A673 (cell line): ENCODE measurements around the gene TBC1D8B. TPM values are rescaled to one million over a fixed set of nuclear protein-coding genes. Genes with fewer than 3 reads are reported as not detected.
A peak's percentile ranks its signal among the peaks of the same experiment; 100 is the strongest.
"Not testable (repeated sequence)": the region's sequence is repeated elsewhere in the genome, so short reads cannot be mapped to it uniquely, and the experiment has no call there.

ENCODE experiments used
- BruUV-seq: library from RNA; stranded (reverse); fragments of 400-500 nt; replicated peaks from 2 replicates; lab custom pipeline; 2021; lab: Mats Ljungman, UMichigan
- CTCF ChIA-PET: fragments of 300-600 bp; sonication (Branson Sonifier 250); formaldehyde crosslinking; loops from one replicate; lab custom pipeline; 2022; ENCODE audit warnings: antibody characterized with exemption; lab: Charles Lee
- POLR2A ChIA-PET: fragments of 300-600 bp; sonication (Branson Sonifier 250); formaldehyde crosslinking; loops from one replicate; lab custom pipeline; 2022; ENCODE audit warnings: antibody characterized with exemption; ENCODE audit not compliant: low non-redundant PET; lab: Charles Lee
- DNase-seq: peaks from one replicate; pipeline ENCODE4 v3.0.0-alpha.2; 2015; ENCODE audit warnings: low spot score
- H3K27ac ChIP-seq: fragments of 200-600 bp; sonication (generic); 2 replicates; pipeline ENCODE4 v1.5.1; 2016; ENCODE audit warnings: mixed run types, low read depth, mild to moderate bottlenecking, mixed read lengths, antibody characterized with exemption, low read length; ENCODE audit not compliant: poor library complexity, severe bottlenecking
- H3K27me3 ChIP-seq: fragments of 200-600 bp; sonication (generic); replicated peaks from 2 replicates; pipeline ENCODE4 v1.6.1; 2017; ENCODE audit warnings: mixed run types, low read depth, mild to moderate bottlenecking, mixed read lengths, antibody characterized with exemption, low read length; ENCODE audit not compliant: insufficient read depth, poor library complexity
- H3K36me3 ChIP-seq: fragments of 200-600 bp; sonication (generic); 2 replicates; pipeline ENCODE4 v1.6.1; 2016; ENCODE audit warnings: mixed run types, mild to moderate bottlenecking, mixed read lengths, antibody characterized with exemption, low read length; ENCODE audit not compliant: insufficient read depth, poor library complexity, severe bottlenecking
- H3K4me1 ChIP-seq: fragments of 200-600 bp; sonication (generic); 2 replicates; pipeline ENCODE4 v1.6.1; 2017; ENCODE audit warnings: mixed run types, mild to moderate bottlenecking, mixed read lengths, antibody characterized with exemption, low read length; ENCODE audit not compliant: insufficient read depth, poor library complexity, severe bottlenecking
- H3K4me3 ChIP-seq: fragments of 200-600 bp; sonication (generic); 2 replicates; pipeline ENCODE4 v1.5.1; 2016; ENCODE audit warnings: low read depth, mixed run types, mild to moderate bottlenecking, mixed read lengths, low read length; ENCODE audit not compliant: poor library complexity, severe bottlenecking
- H3K9me3 ChIP-seq: fragments of 200-600 bp; sonication (generic); 2 replicates; pipeline ENCODE4 v1.6.1; 2016; ENCODE audit warnings: mixed run types, low read depth, mild to moderate bottlenecking, mixed read lengths, antibody characterized with exemption, low read length; ENCODE audit not compliant: poor library complexity, severe bottlenecking
- EZH2 ChIP-seq: fragments of 200-600 bp; sonication (generic); IDR thresholded peaks from 2 replicates; pipeline ENCODE4 v1.6.1; 2017; ENCODE audit warnings: borderline replicate concordance, low read depth, mild to moderate bottlenecking, mixed read lengths, antibody characterized with exemption, low read length; ENCODE audit not compliant: poor library complexity, severe bottlenecking
- intact Hi-C: fragments of 100-400 bp; cut with micrococcal nuclease; formaldehyde crosslinking; loops from one replicate; pipeline ENCODE4 v1.10.0; 2022; ENCODE audit not compliant: unreplicated experiment
- total RNA-seq: library from RNA; stranded (reverse); gene quantifications from 2 replicates; pipeline ENCODE4 v1.2.3, GENCODE V29; 2021
- TF ChIP-seq, protein P1 (sequence below): fragments of 300-800, 200-600 bp; sonication (generic); conservative IDR thresholded peaks from 2 replicates; pipeline ENCODE4 v1.5.1; 2017; ENCODE audit warnings: low read depth, mild to moderate bottlenecking, antibody characterized with exemption, low read length, moderate library complexity, mixed read lengths

The TBC1D8B gene
- total RNA-seq, 1 experiment from 2014 or later = 0.41 TPM

DNA sequence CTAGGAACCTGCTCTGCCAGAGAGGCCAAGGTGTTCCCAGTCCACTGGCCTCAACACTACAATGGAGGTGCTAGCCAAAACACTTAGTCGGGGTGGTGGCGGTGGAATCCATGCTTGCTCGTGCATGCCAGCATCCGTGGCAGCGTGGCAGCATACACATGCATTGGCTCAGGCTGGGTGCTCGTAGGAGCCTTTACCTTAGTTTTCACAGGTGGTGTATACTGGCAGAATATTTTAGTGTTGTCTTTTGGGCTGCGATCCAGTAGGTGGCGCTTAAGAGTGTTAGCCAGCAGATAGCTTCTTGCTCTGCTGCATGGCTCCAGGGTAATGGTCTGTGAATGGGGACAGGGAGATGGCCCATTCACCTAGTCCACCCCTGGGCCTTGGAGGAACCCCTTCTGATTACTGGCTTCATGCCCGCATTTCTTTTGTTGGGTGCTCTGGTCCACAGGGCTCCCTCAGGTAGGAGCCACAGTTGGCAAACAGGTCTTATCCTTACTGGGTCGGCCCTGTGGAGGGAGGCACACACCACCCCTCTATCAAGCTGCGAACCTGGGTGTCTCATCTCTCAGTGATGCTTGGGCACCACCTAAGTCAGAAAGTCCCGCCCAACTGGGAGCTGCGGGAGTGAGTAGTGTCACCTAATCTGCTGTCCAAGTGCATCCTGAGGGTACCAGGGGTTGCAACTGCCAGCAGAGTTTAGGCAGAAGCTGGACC, 60.7 kb downstream of the TBC1D8B start:
- no peaks in the 10 kb centered on the region for H3K36me3 ChIP-seq
- intact Hi-C loops = no loop called here
- BruUV-seq = no TSS peak
- no peak overlapping the region for H3K4me3 ChIP-seq
- DNase-seq = peak; percentile 23
- H3K27ac ChIP-seq = no peak overlapping the region
- H3K4me1 ChIP-seq = no peaks in the 10 kb centered on the region
- POLR2A ChIA-PET = no interaction called here
- CTCF ChIA-PET = interaction anchor here (1.0 to 1.7 kb wide), 2 partner anchors 9 to 11 kb away, joined by 3 to 6 read pairs; no protein-coding TSS in a partner anchor
- H3K9me3 ChIP-seq = no peaks in the 10 kb centered on the region
- H3K27me3 ChIP-seq = peaks cover 12% of the 10 kb centered on the region
- no peak for TF ChIP-seq EZH2
- TF ChIP-seq, protein P1, sequence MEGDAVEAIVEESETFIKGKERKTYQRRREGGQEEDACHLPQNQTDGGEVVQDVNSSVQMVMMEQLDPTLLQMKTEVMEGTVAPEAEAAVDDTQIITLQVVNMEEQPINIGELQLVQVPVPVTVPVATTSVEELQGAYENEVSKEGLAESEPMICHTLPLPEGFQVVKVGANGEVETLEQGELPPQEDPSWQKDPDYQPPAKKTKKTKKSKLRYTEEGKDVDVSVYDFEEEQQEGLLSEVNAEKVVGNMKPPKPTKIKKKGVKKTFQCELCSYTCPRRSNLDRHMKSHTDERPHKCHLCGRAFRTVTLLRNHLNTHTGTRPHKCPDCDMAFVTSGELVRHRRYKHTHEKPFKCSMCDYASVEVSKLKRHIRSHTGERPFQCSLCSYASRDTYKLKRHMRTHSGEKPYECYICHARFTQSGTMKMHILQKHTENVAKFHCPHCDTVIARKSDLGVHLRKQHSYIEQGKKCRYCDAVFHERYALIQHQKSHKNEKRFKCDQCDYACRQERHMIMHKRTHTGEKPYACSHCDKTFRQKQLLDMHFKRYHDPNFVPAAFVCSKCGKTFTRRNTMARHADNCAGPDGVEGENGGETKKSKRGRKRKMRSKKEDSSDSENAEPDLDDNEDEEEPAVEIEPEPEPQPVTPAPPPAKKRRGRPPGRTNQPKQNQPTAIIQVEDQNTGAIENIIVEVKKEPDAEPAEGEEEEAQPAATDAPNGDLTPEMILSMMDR = peak; percentile 71

DNA sequence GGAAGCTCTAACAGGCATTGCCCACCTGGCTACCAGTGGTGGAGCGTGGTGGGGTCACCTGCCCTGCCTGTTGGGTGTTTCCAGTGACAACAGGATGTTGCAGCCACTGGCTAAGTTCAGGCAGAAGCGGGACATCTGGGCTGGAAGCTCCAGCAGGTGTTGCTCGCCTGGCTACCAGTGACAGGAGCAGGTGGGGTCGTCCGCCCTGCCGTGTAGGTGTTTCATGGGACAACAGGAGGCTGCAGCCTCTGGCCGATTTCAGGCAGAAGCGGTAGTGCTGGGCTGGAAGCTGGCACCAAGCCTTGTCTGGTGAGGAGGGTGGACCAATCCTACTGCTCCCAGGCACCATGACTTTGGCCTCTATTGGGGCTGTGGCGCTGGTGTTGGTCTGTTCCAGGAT, 61.2 kb downstream of the TBC1D8B start:
- intact Hi-C loops = no loop called here
- Histone ChIP-seq H3K9me3 (no peaks in the 10 kb centered on the region), H3K36me3 (no peaks in the 10 kb centered on the region), H3K27ac (no peak overlapping the region), H3K4me1 (no peaks in the 10 kb centered on the region), H3K4me3 (no peak overlapping the region), H3K27me3 (peaks cover 16% of the 10 kb centered on the region)
- ChIA-PET CTCF (interaction anchor here (1.0 to 1.7 kb wide), 2 partner anchors 8 to 10 kb away, joined by 3 to 6 read pairs; no protein-coding TSS in a partner anchor), POLR2A (no interaction called here)
- BruUV-seq = no TSS peak
- TF ChIP-seq EZH2 = no peak
- TF ChIP-seq, protein P1 = no peak
- DNase-seq = no peak

DNA sequence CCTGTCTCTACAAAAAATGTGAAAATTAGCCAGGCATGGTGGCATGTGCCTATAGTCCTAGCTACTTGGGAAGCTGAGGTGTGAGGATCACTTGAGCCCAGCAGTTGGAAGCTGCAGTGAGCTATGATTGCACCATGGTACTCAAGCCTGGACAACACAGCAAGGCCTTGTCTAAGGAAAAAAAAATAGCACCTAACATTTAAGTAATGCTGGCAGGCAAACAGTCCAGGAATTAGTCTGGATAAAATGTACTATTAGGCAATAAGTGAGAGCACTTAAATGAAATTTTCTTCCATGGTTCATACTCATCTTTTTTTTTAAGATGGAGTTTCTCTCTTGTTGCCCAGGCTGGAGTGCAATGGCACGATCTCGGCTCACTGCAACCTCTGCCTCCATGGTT, 70.3 kb downstream of the TBC1D8B start:
- CTCF ChIA-PET, POLR2A ChIA-PET, H3K4me1 ChIP-seq, H3K9me3 ChIP-seq, intact Hi-C loops, H3K36me3 ChIP-seq, H3K4me3 ChIP-seq, BruUV-seq, H3K27ac ChIP-seq, DNase-seq: not testable (repeated sequence)
- H3K27me3 ChIP-seq = peaks cover 15% of the 10 kb centered on the region
